A673 (cell line): ENCODE results near the gene SIK1.
"Not testable (repeated sequence)": the region's sequence is repeated elsewhere in the genome, so short reads cannot be mapped to it uniquely, and the experiment has no call there.

Experiments used
- EZH2 ChIP-seq: fragments of 200-600 bp; sonication (generic); IDR thresholded peaks from 2 replicates; pipeline ENCODE4 v1.6.1; 2017; ENCODE audit warnings: borderline replicate concordance, low read depth, mild to moderate bottlenecking, mixed read lengths, antibody characterized with exemption, low read length; ENCODE audit not compliant: poor library complexity, severe bottlenecking
- TF ChIP-seq, protein P1 (sequence below): fragments of 300-800, 200-600 bp; sonication (generic); conservative IDR thresholded peaks from 2 replicates; pipeline ENCODE4 v1.5.1; 2017; ENCODE audit warnings: low read depth, mild to moderate bottlenecking, antibody characterized with exemption, low read length, moderate library complexity, mixed read lengths

DNA sequence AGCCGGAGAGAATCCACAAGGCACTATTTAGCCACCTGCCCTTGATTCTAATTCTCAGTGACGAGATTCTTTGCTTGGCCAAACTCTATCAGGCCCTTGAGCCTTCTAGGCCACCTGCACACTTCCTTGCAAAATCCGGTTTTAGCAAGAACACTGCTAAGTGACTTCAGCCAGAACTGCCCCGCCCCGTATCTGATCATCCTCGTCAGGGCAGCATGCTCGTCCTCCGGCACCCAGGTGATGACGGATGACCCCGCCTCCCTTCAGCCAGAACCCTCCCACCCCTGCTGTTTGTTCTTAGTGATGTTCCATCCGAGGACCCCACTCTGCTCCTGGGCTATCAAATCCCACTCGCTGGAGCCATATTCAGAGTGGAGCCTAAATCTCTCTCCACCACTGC, 32.1 kb upstream of the SIK1 start:
- TF ChIP-seq, protein P1, sequence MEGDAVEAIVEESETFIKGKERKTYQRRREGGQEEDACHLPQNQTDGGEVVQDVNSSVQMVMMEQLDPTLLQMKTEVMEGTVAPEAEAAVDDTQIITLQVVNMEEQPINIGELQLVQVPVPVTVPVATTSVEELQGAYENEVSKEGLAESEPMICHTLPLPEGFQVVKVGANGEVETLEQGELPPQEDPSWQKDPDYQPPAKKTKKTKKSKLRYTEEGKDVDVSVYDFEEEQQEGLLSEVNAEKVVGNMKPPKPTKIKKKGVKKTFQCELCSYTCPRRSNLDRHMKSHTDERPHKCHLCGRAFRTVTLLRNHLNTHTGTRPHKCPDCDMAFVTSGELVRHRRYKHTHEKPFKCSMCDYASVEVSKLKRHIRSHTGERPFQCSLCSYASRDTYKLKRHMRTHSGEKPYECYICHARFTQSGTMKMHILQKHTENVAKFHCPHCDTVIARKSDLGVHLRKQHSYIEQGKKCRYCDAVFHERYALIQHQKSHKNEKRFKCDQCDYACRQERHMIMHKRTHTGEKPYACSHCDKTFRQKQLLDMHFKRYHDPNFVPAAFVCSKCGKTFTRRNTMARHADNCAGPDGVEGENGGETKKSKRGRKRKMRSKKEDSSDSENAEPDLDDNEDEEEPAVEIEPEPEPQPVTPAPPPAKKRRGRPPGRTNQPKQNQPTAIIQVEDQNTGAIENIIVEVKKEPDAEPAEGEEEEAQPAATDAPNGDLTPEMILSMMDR, result not testable (repeated sequence)
- TF ChIP-seq EZH2, result not testable (repeated sequence)
